Neural crest cell (in vitro differentiated cells): ENCODE data around the gene PAEP. TPM values are rescaled to one million over a fixed set of nuclear protein-coding genes. Genes with fewer than 3 reads are reported as not detected.

Source experiments
- DNase-seq: peaks from one replicate; pipeline ENCODE4 v3.0.0; 2021; ENCODE audit warnings: low read depth, mixed read lengths, low spot score
- H3K27ac Mint-ChIP-seq: one replicate; pipeline ENCODE4 v1.8.0; 2021; ENCODE audit warnings: mild to moderate bottlenecking, mixed read lengths; ENCODE audit not compliant: unreplicated experiment
- H3K27me3 Mint-ChIP-seq: 2 replicates; pipeline ENCODE4 v1.8.0; 2021; ENCODE audit warnings: low read depth, mild to moderate bottlenecking, mixed read lengths
- H3K36me3 Mint-ChIP-seq: 2 replicates; pipeline ENCODE4 v1.8.0; 2021; ENCODE audit warnings: low read depth, mild to moderate bottlenecking, mixed read lengths
- H3K4me1 Mint-ChIP-seq: 2 replicates; pipeline ENCODE4 v1.8.0; 2021; ENCODE audit warnings: mixed read lengths
- H3K4me3 Mint-ChIP-seq: one replicate; pipeline ENCODE4 v1.8.0; 2021; ENCODE audit warnings: mild to moderate bottlenecking, mixed read lengths
- H3K9me3 Mint-ChIP-seq: 2 replicates; pipeline ENCODE4 v1.8.0; 2021; ENCODE audit warnings: mixed read lengths
- CTCF ChIP-seq: fragments of 200-600 bp; sonication (generic); conservative IDR thresholded peaks from 2 replicates; pipeline ENCODE4 v1.5.0; 2021; ENCODE audit warnings: antibody characterized with exemption, mild to moderate bottlenecking
- total RNA-seq: library from RNA; stranded (reverse); gene quantifications from 2 replicates; pipeline ENCODE4 v1.2.1, GENCODE V29; 2021

The PAEP gene
- total RNA-seq, 1 donor from 2014 or later: not detected

DNA sequence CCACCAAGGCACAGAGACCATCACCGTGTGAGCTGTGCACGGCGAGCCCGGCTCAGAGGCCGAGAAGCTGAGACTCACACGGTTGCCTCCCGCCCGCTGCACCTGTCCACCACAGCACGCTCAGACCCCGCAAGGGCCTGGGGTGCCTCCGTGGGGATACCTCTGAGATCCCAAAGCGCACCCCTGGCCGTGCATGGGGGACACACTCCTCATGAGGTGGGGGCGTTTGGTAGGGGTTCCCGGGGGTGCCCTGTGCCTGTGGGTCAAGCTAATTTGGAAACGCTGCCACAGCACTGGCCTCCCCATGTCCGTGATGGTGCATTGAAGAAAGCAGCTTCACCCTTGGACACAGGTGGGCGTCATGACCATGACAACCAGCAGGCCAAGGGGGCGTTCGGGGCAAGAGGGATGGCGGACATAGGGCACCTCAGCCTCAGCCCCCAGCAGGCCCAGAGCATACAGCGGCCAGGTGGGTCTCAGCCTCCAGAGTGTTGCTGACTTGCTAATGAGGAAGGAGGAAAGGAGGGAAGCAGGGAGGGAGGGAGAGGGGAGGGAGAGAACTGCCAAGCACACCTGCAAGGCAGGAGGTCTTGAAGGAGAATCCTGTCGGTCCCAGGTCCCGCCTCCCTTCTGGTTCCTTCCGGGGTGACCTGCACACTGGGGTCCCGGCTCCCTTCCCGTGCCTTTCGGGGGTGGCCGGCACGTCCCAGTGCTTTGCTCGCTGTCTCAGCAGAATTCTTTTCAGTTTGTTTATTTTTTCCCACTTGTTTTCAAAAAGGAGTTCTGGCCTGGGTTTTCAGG, 43.1 kb downstream of the PAEP start:
- Mint-ChIP-seq H3K9me3 (no peaks in the 10 kb centered on the region), H3K36me3 (no peaks in the 10 kb centered on the region), H3K27me3 (peaks cover 3% of the 10 kb centered on the region), H3K27ac (no peak overlapping the region), H3K4me3 (no peak overlapping the region), H3K4me1 (peaks cover 5% of the 10 kb centered on the region)
- TF ChIP-seq CTCF: no peak
- no peak for DNase-seq

DNA sequence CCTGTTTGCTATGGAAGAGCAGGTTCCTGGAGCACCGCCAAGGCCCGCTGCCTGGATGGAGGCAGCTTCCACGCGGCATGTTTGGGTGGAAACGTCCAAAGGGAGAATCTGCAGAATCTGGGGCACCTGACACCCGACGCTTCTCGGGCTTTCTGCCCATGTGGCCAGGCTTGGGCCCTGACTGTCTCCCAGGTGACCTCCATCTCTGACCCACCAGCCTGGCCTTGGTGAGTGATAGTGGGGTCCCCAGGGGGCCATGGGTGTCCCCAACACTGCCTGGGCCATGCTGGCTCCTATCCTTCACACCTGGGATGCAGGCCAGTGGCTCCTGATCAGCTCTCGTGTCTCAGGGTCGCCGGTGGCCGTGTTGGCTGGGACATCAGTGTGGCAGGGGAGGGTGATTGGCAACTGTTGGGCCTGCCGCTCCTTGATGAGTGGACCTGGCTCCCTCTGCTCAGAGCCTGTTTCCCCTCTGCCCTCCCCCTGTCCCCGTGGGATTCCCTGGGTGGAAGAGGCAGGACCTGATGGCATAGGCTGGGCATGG, 43.8 kb downstream of the PAEP start:
- no peak overlapping the region for H3K4me3 Mint-ChIP-seq
- no peak for TF ChIP-seq CTCF
- DNase-seq: no peak
- H3K36me3 Mint-ChIP-seq: no peaks in the 10 kb centered on the region
- H3K9me3 Mint-ChIP-seq: no peaks in the 10 kb centered on the region
- H3K27ac Mint-ChIP-seq: no peak overlapping the region
- H3K4me1 Mint-ChIP-seq: peaks cover 3% of the 10 kb centered on the region
- peaks cover 7% of the 10 kb centered on the region for H3K27me3 Mint-ChIP-seq

- no peak for TF ChIP-seq CTCF
- H3K27me3 Mint-ChIP-seq: peaks cover 4% of the 10 kb centered on the region
- H3K27ac Mint-ChIP-seq: no peak overlapping the region
- no peak for DNase-seq
- H3K4me3 Mint-ChIP-seq: no peak overlapping the region
- H3K9me3 Mint-ChIP-seq: peaks cover 2% of the 10 kb centered on the region
- no peaks in the 10 kb centered on the region for H3K36me3 Mint-ChIP-seq
- no peaks in the 10 kb centered on the region for H3K4me1 Mint-ChIP-seq
Measured at GRCh38 chr9:135606885-135607259, 45.3 kb downstream of the PAEP start.

- H3K27me3 Mint-ChIP-seq: peaks cover 4% of the 10 kb centered on the region
- no peak for DNase-seq
- peaks cover 2% of the 10 kb centered on the region for H3K9me3 Mint-ChIP-seq
- no peaks in the 10 kb centered on the region for H3K36me3 Mint-ChIP-seq
- H3K27ac Mint-ChIP-seq: no peak overlapping the region
- TF ChIP-seq CTCF: no peak
- H3K4me3 Mint-ChIP-seq: no peak overlapping the region
- no peaks in the 10 kb centered on the region for H3K4me1 Mint-ChIP-seq
Measured at GRCh38 chr9:135607401-135608293, 46.1 kb downstream of the PAEP start.

- H3K27me3 Mint-ChIP-seq: peaks cover 4% of the 10 kb centered on the region
- DNase-seq: no peak
- no peak overlapping the region for H3K4me3 Mint-ChIP-seq
- no peaks in the 10 kb centered on the region for H3K4me1 Mint-ChIP-seq
- H3K9me3 Mint-ChIP-seq: peaks cover 2% of the 10 kb centered on the region
- no peak for TF ChIP-seq CTCF
- H3K27ac Mint-ChIP-seq: no peak overlapping the region
- H3K36me3 Mint-ChIP-seq: no peaks in the 10 kb centered on the region
Measured at GRCh38 chr9:135608294-135608998, 46.9 kb downstream of the PAEP start.
